PFSK-1 (cell line): ENCODE results near the gene NCOA1.

Experiments used
- FOXP2 ChIP-seq: optimal IDR thresholded peaks from 2 replicates; pipeline ENCODE3; 2011; ENCODE audit warnings: borderline replicate concordance, control low read depth, inconsistent platforms; ENCODE audit not compliant: insufficient read depth; ENCODE audit errors: extremely low read length, extremely low read depth
- POLR2AphosphoS5 ChIP-seq: IDR thresholded peaks from 2 replicates; pipeline ENCODE4 v1.6.1; 2012; ENCODE audit warnings: low read depth, mild to moderate bottlenecking, control low read depth, low read length, moderate library complexity
- REST ChIP-seq, 2 experiments: IDR thresholded peaks; 2 replicates each; pipeline versions ENCODE4 v1.6.1 to v1.8.0; 2011 to 2012; ENCODE audit warnings: low read depth in 2 of 2, low read length in 2 of 2, control low read depth in 1 of 2, inconsistent platforms in 1 of 2, mild to moderate bottlenecking in 1 of 2, moderate library complexity in 1 of 2; ENCODE audit not compliant: insufficient read depth in 1 of 2
- SIN3A ChIP-seq: IDR thresholded peaks from 2 replicates; pipeline ENCODE4 v1.6.1; 2012; ENCODE audit warnings: mild to moderate bottlenecking, low read length, moderate library complexity, borderline replicate concordance; ENCODE audit not compliant: insufficient read depth
- TAF1 ChIP-seq: IDR thresholded peaks from 2 replicates; pipeline ENCODE4 v1.6.1; 2012; ENCODE audit warnings: low read length, control low read depth, borderline replicate concordance; ENCODE audit not compliant: insufficient read depth

The NCOA1 gene

DNA sequence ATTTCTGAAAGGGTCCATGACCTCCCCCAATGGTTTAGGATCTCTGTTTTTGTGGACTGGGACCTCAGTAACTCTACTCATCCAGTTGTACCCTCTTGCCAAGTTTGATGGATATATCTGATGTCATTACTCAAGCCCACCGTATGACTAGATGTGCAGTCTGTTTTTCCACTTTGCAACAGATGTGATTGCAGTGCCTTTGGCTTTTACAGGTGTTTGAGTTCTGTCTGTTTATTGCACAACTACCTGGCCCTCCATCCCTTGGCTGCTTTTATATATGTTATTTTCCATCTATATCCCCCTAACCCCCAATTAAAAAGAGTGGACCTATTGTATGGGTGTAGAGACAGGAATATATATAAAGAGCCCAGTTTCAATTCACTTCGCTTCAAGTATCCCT is 10.8 kb downstream of the NCOA1 start:
- no peak for TF ChIP-seq POLR2AphosphoS5
- no peak for TF ChIP-seq SIN3A
- no peak for TF ChIP-seq TAF1
- no peak for TF ChIP-seq FOXP2
- no peak for TF ChIP-seq REST (IDR thresholded peaks at IDR 0.05; ENCODE audit: insufficient read depth in 1 of 2, low read depth in 2 of 2, low read length in 2 of 2)

DNA sequence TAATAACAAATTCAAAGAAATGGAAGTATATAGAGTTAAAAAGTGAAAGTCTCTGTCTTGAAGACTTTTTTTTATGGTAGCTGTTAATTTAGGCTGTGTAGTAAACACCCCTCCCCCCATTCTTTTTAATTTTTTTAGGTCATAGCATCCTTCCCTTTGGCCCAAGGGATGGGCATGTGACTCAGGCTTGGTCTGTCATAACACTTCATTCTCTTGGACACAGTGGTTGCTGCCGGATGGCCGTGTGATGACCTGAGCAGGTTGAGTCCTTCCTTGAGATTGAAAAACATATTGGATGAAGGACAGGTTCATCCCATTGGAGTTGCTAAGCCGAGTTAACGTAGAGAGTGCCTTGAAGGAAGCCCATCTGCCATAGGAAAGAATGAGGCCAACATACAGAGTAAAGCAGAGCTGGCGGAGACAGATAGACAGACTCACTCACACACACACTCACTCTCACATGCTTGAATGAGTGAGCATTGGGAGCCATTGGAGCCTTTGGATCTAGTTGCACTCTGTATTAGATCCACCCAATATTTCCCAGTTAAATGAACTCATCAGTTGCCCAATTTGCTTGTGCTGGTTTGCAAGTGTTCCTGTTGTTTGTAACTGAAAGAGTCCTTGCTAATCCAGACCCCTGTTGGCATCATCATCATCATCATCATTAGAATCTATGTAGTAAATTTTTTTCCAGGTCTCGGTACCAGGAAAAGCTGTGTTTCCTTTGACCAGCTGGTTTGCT is 14.7 kb downstream of the NCOA1 start:
- TF ChIP-seq POLR2AphosphoS5 (no peak), SIN3A (no peak), TAF1 (no peak), REST (IDR thresholded peaks at IDR 0.05; ENCODE audit: insufficient read depth in 1 of 2, low read depth in 2 of 2, low read length in 2 of 2) (no peak), FOXP2 (no peak)

DNA sequence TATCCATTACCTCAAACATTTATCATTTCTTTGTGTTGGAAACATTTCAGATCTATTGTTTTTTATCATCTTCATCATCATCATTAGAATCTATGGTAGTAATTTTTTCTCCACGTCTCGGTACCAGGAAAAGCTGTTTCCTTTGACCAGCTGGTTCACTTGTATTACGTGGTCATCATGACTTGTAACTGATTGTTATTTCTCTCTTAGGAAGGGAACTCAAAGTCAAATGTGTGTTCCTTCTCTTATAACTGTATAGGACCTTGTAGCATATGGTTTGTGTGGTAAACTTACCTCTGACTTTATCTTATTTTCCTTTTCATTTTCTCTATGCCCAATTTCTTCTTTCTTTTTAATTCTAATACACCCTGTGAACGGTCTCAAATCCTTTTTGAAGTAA is 16.5 kb downstream of the NCOA1 start:
- TF ChIP-seq SIN3A (no peak), REST (IDR thresholded peaks at IDR 0.05; ENCODE audit: insufficient read depth in 1 of 2, low read depth in 2 of 2, low read length in 2 of 2) (no peak), FOXP2 (no peak), TAF1 (no peak), POLR2AphosphoS5 (no peak)

GRCh38 chr2:24508878-24509277 is 17.8 kb downstream of the NCOA1 start:
- TF ChIP-seq POLR2AphosphoS5 (no peak), FOXP2 (no peak), SIN3A (no peak), REST (IDR thresholded peaks at IDR 0.05; ENCODE audit: insufficient read depth in 1 of 2, low read depth in 2 of 2, low read length in 2 of 2) (no peak), TAF1 (no peak)

- TF ChIP-seq POLR2AphosphoS5 (no peak), FOXP2 (no peak), TAF1 (no peak), REST (IDR thresholded peaks at IDR 0.05; ENCODE audit: insufficient read depth in 1 of 2, low read depth in 2 of 2, low read length in 2 of 2) (no peak), SIN3A (no peak)
Measured at GRCh38 chr2:24509425-24509824, 18.4 kb downstream of the NCOA1 start.
